Fibroblast of lung (primary cell): Measurements from ENCODE around the gene CAPN14. TPM values are rescaled to one million over a fixed set of nuclear protein-coding genes. Genes with fewer than 3 reads are reported as not detected.

Experiments
- DNase-seq, 2 donors: peaks; one replicate each; pipeline versions ENCODE4 v3.0.0 to v3.0.0-alpha.2; 2010; ENCODE audit warnings: low read depth in 2 of 2
- H2AFZ ChIP-seq: 2 replicates; pipeline ENCODE4 v1.5.1; 2012; ENCODE audit warnings: low read length, control low read depth, inconsistent platforms
- H3K27ac ChIP-seq: 2 replicates; pipeline ENCODE4 v1.5.1; 2011; ENCODE audit warnings: low read length, control low read depth; ENCODE audit not compliant: insufficient read depth
- H3K27me3 ChIP-seq: 2 replicates; pipeline ENCODE4 v1.5.1; 2011; ENCODE audit warnings: mild to moderate bottlenecking, low read length; ENCODE audit not compliant: control insufficient read depth, insufficient read depth
- H3K36me3 ChIP-seq: 2 replicates; pipeline ENCODE4 v1.5.1; 2011; ENCODE audit warnings: low read length; ENCODE audit not compliant: control insufficient read depth, insufficient read depth
- H3K4me1 ChIP-seq: 2 replicates; pipeline ENCODE4 v1.5.1; 2011; ENCODE audit warnings: low read length; ENCODE audit not compliant: control insufficient read depth, insufficient read depth; ENCODE audit errors: extremely low read depth
- H3K4me2 ChIP-seq: 2 replicates; pipeline ENCODE4 v1.5.1; 2011; ENCODE audit warnings: low read length, control low read depth; ENCODE audit not compliant: insufficient read depth; ENCODE audit errors: extremely low read depth
- H3K4me3 ChIP-seq, 4 experiments: fragments of 200-600 bp in 1 of 4; sonication (generic) in 1 of 4; replicated peaks in 1 of 4; 2 replicates each; pipeline ENCODE4 v1.5.1; 2011 to 2016; ENCODE audit warnings: low read length in 4 of 4, low read depth in 3 of 4, mild to moderate bottlenecking in 3 of 4, control low read depth in 2 of 4, inconsistent platforms in 1 of 4, mixed read lengths in 1 of 4; ENCODE audit not compliant: insufficient read depth in 1 of 4; ENCODE audit errors: control extremely low read depth in 1 of 4
- H3K79me2 ChIP-seq: 2 replicates; pipeline ENCODE4 v1.5.1; 2012; ENCODE audit warnings: mild to moderate bottlenecking, low read length, inconsistent platforms; ENCODE audit not compliant: control insufficient read depth, insufficient read depth
- H3K9ac ChIP-seq: 2 replicates; pipeline ENCODE4 v1.5.1; 2011; ENCODE audit warnings: mild to moderate bottlenecking, low read length, control low read depth; ENCODE audit not compliant: insufficient read depth
- H3K9me3 ChIP-seq: 2 replicates; pipeline ENCODE4 v1.5.1; 2012; ENCODE audit warnings: low read depth, low read length; ENCODE audit not compliant: control insufficient read depth, insufficient read depth
- H4K20me1 ChIP-seq: 2 replicates; pipeline ENCODE4 v1.5.1; 2011; ENCODE audit warnings: low read length; ENCODE audit not compliant: control insufficient read depth, insufficient read depth; ENCODE audit errors: extremely low read depth
- EZH2 ChIP-seq: IDR thresholded peaks from 2 replicates; pipeline ENCODE4 v1.5.1; 2012; ENCODE audit warnings: low read length, control low read depth, mild to moderate bottlenecking; ENCODE audit errors: missing control alignments
- polyA plus RNA-seq, 2 donors: library from polyadenylated mRNA; depleted of rRNA in 1 of 2; stranded (reverse) in 1 of 2; unstranded in 1 of 2; fragments of >200 nt; gene quantifications; 2 replicates each; pipeline ENCODE4 v1.2.1, GENCODE V29; 2011 to 2012; ENCODE audit warnings: missing spikeins in 1 of 2
- total RNA-seq: library from RNA; depleted of rRNA; stranded (reverse); fragments of >200 nt; gene quantifications from 2 replicates; pipeline ENCODE4 v1.2.1, GENCODE V29; 2014
- TF ChIP-seq, protein P1 (sequence below), 2 donors: IDR thresholded peaks in 1 of 2; conservative IDR thresholded peaks in 1 of 2; 1 replicate in 1 of 2; 2 replicates in 1 of 2; pipeline ENCODE4 v1.5.1; 2011 to 2012; ENCODE audit warnings: low read length in 2 of 2, control low read depth in 1 of 2, inconsistent platforms in 1 of 2, low read depth in 1 of 2, mild to moderate bottlenecking in 1 of 2

CAPN14 gene
- total and polyA plus RNA-seq, 2 donors (not counting 1 experiment from before 2014, with no cell fraction given) = 0.05 to 0.17 TPM

DNA sequence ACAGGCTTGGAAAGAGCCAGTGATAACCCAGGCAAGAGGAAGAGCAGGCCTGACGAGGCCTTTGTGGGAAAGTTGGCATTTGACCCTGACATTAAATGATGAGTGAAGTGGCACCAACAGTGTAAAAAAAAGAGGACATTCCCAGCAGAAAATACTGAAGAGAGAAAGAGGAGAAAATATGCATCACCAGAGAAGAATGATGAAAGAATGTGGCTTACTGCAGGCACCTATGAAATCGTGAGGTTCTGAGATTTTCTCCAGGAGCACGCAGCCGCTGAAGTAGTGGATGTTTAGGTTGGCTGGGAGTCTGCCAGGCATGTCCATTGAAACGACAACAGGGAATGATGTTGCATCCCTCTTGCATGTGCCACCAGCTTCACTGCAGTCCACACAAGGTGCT lies 30.4 kb upstream of the CAPN14 start:
- H3K4me1 ChIP-seq = peaks cover 6% of the 10 kb centered on the region
- no peaks in the 10 kb centered on the region for H3K9me3 ChIP-seq
- H4K20me1 ChIP-seq = no peaks in the 10 kb centered on the region
- no peak overlapping the region for H2AFZ ChIP-seq
- H3K4me2 ChIP-seq = no peak overlapping the region
- H3K4me3 ChIP-seq = no peak overlapping the region
- peak in 1 of 2 donors; percentile 56 for DNase-seq
- H3K79me2 ChIP-seq = no peaks in the 10 kb centered on the region
- H3K27me3 ChIP-seq = no peaks in the 10 kb centered on the region
- no peak overlapping the region for H3K9ac ChIP-seq
- TF ChIP-seq, protein P1, sequence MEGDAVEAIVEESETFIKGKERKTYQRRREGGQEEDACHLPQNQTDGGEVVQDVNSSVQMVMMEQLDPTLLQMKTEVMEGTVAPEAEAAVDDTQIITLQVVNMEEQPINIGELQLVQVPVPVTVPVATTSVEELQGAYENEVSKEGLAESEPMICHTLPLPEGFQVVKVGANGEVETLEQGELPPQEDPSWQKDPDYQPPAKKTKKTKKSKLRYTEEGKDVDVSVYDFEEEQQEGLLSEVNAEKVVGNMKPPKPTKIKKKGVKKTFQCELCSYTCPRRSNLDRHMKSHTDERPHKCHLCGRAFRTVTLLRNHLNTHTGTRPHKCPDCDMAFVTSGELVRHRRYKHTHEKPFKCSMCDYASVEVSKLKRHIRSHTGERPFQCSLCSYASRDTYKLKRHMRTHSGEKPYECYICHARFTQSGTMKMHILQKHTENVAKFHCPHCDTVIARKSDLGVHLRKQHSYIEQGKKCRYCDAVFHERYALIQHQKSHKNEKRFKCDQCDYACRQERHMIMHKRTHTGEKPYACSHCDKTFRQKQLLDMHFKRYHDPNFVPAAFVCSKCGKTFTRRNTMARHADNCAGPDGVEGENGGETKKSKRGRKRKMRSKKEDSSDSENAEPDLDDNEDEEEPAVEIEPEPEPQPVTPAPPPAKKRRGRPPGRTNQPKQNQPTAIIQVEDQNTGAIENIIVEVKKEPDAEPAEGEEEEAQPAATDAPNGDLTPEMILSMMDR (conservative IDR thresholded peaks at IDR 0.05 in 1 of 2, IDR thresholded peaks at IDR 0.05 in 1 of 2; ENCODE audit: low read depth in 1 of 2, low read length in 2 of 2) = no peak
- TF ChIP-seq EZH2 = no peak
- peaks cover 2% of the 10 kb centered on the region for H3K36me3 ChIP-seq
- no peak overlapping the region for H3K27ac ChIP-seq

DNA sequence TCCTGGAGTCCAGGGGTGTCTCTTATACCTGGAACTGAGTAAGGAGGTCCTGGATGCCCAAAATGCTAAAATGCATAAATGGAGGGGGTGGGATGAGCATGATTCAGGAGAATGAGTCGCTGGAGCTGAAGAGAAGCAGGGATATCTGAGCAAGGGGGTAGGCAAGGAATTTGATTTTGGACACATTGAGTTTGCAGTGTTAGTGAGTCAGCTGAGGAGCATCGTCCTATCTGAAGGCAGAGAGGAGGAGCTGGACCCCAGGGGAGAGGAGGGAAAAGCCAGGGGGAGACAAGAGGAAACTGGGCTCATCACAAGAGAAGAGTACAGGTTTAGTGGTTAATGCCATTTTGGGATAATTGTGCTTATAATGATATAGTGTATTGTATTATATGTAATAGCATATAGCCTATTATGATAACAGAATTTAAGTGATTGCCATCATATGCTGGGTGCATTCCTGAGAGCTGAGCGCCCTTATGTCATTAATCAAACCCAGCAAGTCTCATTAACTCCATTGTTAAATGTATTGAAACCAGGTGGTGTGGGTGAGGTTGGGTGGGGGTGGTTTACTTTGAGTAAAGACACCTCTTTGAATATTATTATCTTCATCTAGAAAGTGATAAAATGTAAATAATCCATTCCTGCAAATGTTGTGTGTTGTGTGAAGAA lies 29.0 kb upstream of the CAPN14 start:
- Histone ChIP-seq H3K9me3 (no peaks in the 10 kb centered on the region), H4K20me1 (no peaks in the 10 kb centered on the region), H3K4me1 (peaks cover 6% of the 10 kb centered on the region), H3K4me3 (no peak overlapping the region), H3K27me3 (no peaks in the 10 kb centered on the region), H3K9ac (no peak overlapping the region), H3K36me3 (peaks cover 2% of the 10 kb centered on the region), H2AFZ (no peak overlapping the region), H3K27ac (no peak overlapping the region), H3K4me2 (no peak overlapping the region), H3K79me2 (no peaks in the 10 kb centered on the region)
- no peak for TF ChIP-seq EZH2
- TF ChIP-seq, protein P1 (conservative IDR thresholded peaks at IDR 0.05 in 1 of 2, IDR thresholded peaks at IDR 0.05 in 1 of 2; ENCODE audit: low read depth in 1 of 2, low read length in 2 of 2) = no peak
- DNase-seq = peak in 1 of 2 donors; percentile 38

DNA sequence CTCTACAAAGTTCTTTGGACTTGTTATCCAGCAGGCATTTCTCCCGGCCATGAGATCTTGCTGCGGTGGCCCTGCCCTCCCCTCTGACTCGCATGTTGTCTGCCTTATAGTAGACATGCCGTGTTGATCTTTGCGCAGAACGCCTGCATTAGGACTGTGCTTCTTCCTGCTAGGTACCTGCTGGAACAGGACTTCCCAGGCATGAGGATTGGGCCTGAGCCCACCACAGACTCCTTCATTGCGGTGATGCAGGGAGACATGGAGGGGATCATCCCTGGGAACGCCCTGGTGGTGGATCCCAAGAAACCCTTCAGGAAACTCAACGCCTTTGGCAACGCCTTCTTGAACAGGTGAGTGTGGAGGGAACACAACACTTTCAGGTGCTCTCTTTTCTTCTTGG lies 26.8 kb upstream of the CAPN14 start:
- Histone ChIP-seq H3K4me2 (no peak overlapping the region), H3K36me3 (no peaks in the 10 kb centered on the region), H3K27ac (no peak overlapping the region), H3K4me3 (no peak overlapping the region), H3K9me3 (no peaks in the 10 kb centered on the region), H4K20me1 (no peaks in the 10 kb centered on the region), H3K4me1 (peaks cover 16% of the 10 kb centered on the region), H3K79me2 (no peaks in the 10 kb centered on the region), H3K27me3 (no peaks in the 10 kb centered on the region), H3K9ac (no peak overlapping the region), H2AFZ (no peak overlapping the region)
- TF ChIP-seq EZH2 = no peak
- TF ChIP-seq, protein P1 (conservative IDR thresholded peaks at IDR 0.05 in 1 of 2, IDR thresholded peaks at IDR 0.05 in 1 of 2; ENCODE audit: low read depth in 1 of 2, low read length in 2 of 2) = no peak
- no peak for DNase-seq
